Kidney (tissue), 14 donors: Measurements from ENCODE around the gene DNAI1. TPM values are rescaled to one million over a fixed set of nuclear protein-coding genes. Genes with fewer than 3 reads are reported as not detected.

Experiments used
- DNase-seq, 5 donors: peaks; one replicate each; pipeline ENCODE4 v3.0.0-alpha.2; 2013 to 2020
- FAIRE-seq: peaks from 2 replicates; lab custom pipeline; 2012; peaks lifted over from hg19 to GRCh38; lab: Jason Lieb, UNC
- H3K27ac ChIP-seq, 2 donors: one replicate each; pipeline ENCODE4 v1.7.0; 2013; ENCODE audit warnings: low read depth in 2 of 2, low read length in 2 of 2, inconsistent platforms in 1 of 2
- H3K27me3 ChIP-seq: one replicate; pipeline ENCODE4 v1.7.1; 2013; ENCODE audit warnings: low read length, inconsistent platforms; ENCODE audit not compliant: control insufficient read depth, insufficient read depth
- H3K36me3 ChIP-seq, 3 donors: one replicate each; pipeline versions ENCODE4 v1.7.0 to v1.7.1; 2013; ENCODE audit warnings: low read length in 3 of 3, control low read depth in 1 of 3, inconsistent platforms in 1 of 3; ENCODE audit not compliant: insufficient read depth in 3 of 3, control insufficient read depth in 2 of 3
- H3K4me1 ChIP-seq, 3 donors: one replicate each; pipeline versions ENCODE4 v1.7.0 to v1.7.1; 2013; ENCODE audit warnings: low read length in 3 of 3, inconsistent platforms in 1 of 3, low read depth in 1 of 3; ENCODE audit not compliant: control insufficient read depth in 2 of 3, insufficient read depth in 2 of 3
- H3K4me3 ChIP-seq, 3 donors: one replicate each; pipeline versions ENCODE4 v1.7.0 to v1.8.1; 2013; ENCODE audit warnings: low read length in 3 of 3, control low read depth in 1 of 3, inconsistent platforms in 1 of 3
- H3K9ac ChIP-seq, 3 donors: one replicate each; pipeline versions ENCODE4 v1.7.0 to v1.7.1; 2013; ENCODE audit warnings: low read length in 3 of 3, control low read depth in 1 of 3, inconsistent platforms in 1 of 3
- H3K9me3 ChIP-seq, 3 donors: one replicate each; pipeline versions ENCODE4 v1.7.0 to v1.7.1; 2013; ENCODE audit warnings: low read length in 3 of 3, control low read depth in 1 of 3, inconsistent platforms in 1 of 3; ENCODE audit not compliant: control insufficient read depth in 2 of 3, insufficient read depth in 1 of 3
- CTCF ChIP-seq: IDR thresholded peaks from 3 replicates; pipeline ENCODE4 v1.5.1; 2012; ENCODE audit warnings: mild to moderate bottlenecking, moderate library complexity, borderline replicate concordance; ENCODE audit not compliant: insufficient read depth; ENCODE audit errors: extremely low read depth
- intact Hi-C: fragments of 100-400 bp; cut with DNase I; formaldehyde crosslinking; loops from one replicate; pipeline ENCODE4 v1.11.1; 2022
- polyA plus RNA-seq: library from polyadenylated mRNA; stranded (reverse); fragments of 350-450 nt; fragmentation: Illumina TruSeq; extraction: RNeasy Lipid Tissue Mini Kit (QIAGEN cat#74804); gene quantifications from one replicate; pipeline ENCODE4 v1.2.3, GENCODE V29; 2014; ENCODE audit warnings: low read depth, low replicate concordance; ENCODE audit not compliant: insufficient read depth
- total RNA-seq: library from RNA; stranded (reverse); fragmentation: NEBNext Ultra II Directional; extraction: Animal tissue kit (Norgen Biotek cat#: 25700); gene quantifications from one replicate; pipeline ENCODE4 v1.2.1, GENCODE V29; 2021
- donor health status: control.
- donor health status: control.
- donor health status: control.
- donor health status: control.
- donor health status: control.
- donor health status: DM: yes; HTN: yes; CAD: no.
- donor health status: Normal renal cell carcinoma (clear cell type).

Gene DNAI1
- total and polyA plus RNA-seq, 2 donors from 2014 or later = 2.4 to 3.0 TPM

GRCh38 chr9:34521406-34522045 is 62.9 kb downstream of the DNAI1 start:
- Histone ChIP-seq H3K27ac (no peak overlapping the region), H3K9ac (no peak overlapping the region), H3K36me3 (no peaks in the 10 kb centered on the region), H3K4me1 (peaks cover 0 to 8% (median 0%) of the 10 kb centered on the region in 3 donors), H3K9me3 (no peaks in the 10 kb centered on the region), H3K27me3 (peaks cover 2% of the 10 kb centered on the region), H3K4me3 (no peak overlapping the region)
- FAIRE-seq = no peak
- DNase-seq = no peak
- no peak for TF ChIP-seq CTCF
- intact Hi-C loops = no loop called here

- Histone ChIP-seq H3K27me3 (peaks cover 2% of the 10 kb centered on the region), H3K9me3 (no peaks in the 10 kb centered on the region), H3K36me3 (no peaks in the 10 kb centered on the region), H3K4me1 (peaks cover 0 to 8% (median 0%) of the 10 kb centered on the region in 3 donors), H3K9ac (peak overlapping the region in 2 of 3 donors; percentile 30 to 41), H3K27ac (no peak overlapping the region), H3K4me3 (peak overlapping the region in 2 of 3 donors; percentile 0 to 46)
- FAIRE-seq = no peak
- intact Hi-C loops = no loop called here
- TF ChIP-seq CTCF = no peak
- peak in 2 of 5 donors; percentile 35 to 76 for DNase-seq
These were observed 63.7 kb downstream of the DNAI1 start for GRCh38 chr9:34522091-34522887.

- no peak for FAIRE-seq
- intact Hi-C loops = no loop called here
These were observed 64.6 kb downstream of the DNAI1 start, which contains the start of gene ENHO for GRCh38 chr9:34522971-34523797. Gene ENHO (minus strand): TSS chr9:34522990. CDS start chr9:34521695, 1,295 bp downstream.

More at GRCh38 chr9:34522971-34523797, 64.6 kb downstream of the DNAI1 start, which contains the start of gene ENHO:
- peak within 1 kb of the TSS in 2 of 3 donors; percentile 30 to 68 for H3K9ac ChIP-seq
- DNase-seq = peak; percentile 95 to 97 (median 96)
- no peak for TF ChIP-seq CTCF
- H3K4me3 ChIP-seq = peak within 1 kb of the TSS in 2 of 3 donors; percentile 0 to 49
- H3K4me1 ChIP-seq = peaks cover 0 to 8% (median 0%) of the 10 kb centered on the region in 3 donors
- H3K27me3 ChIP-seq = peaks cover 2% of the 10 kb centered on the region
- no peaks in the 10 kb centered on the region for H3K36me3 ChIP-seq
- H3K9me3 ChIP-seq = no peaks in the 10 kb centered on the region
- no peak within 1 kb of the TSS for H3K27ac ChIP-seq
